Kidney (tissue), 14 donors: ENCODE results near the gene TCEANC2. TPM values are rescaled to one million over a fixed set of nuclear protein-coding genes. Genes with fewer than 3 reads are reported as not detected.

Experiments used
- DNase-seq, 5 donors: peaks; one replicate each; pipeline ENCODE4 v3.0.0-alpha.2; 2013 to 2020
- FAIRE-seq: peaks from 2 replicates; lab custom pipeline; 2012; peaks lifted over from hg19 to GRCh38; lab: Jason Lieb, UNC
- H3K27ac ChIP-seq, 2 donors: one replicate each; pipeline ENCODE4 v1.7.0; 2013; ENCODE audit warnings: low read depth in 2 of 2, low read length in 2 of 2, inconsistent platforms in 1 of 2
- H3K27me3 ChIP-seq: one replicate; pipeline ENCODE4 v1.7.1; 2013; ENCODE audit warnings: low read length, inconsistent platforms; ENCODE audit not compliant: control insufficient read depth, insufficient read depth
- H3K36me3 ChIP-seq, 3 donors: one replicate each; pipeline versions ENCODE4 v1.7.0 to v1.7.1; 2013; ENCODE audit warnings: low read length in 3 of 3, control low read depth in 1 of 3, inconsistent platforms in 1 of 3; ENCODE audit not compliant: insufficient read depth in 3 of 3, control insufficient read depth in 2 of 3
- H3K4me1 ChIP-seq, 3 donors: one replicate each; pipeline versions ENCODE4 v1.7.0 to v1.7.1; 2013; ENCODE audit warnings: low read length in 3 of 3, inconsistent platforms in 1 of 3, low read depth in 1 of 3; ENCODE audit not compliant: control insufficient read depth in 2 of 3, insufficient read depth in 2 of 3
- H3K4me3 ChIP-seq, 3 donors: one replicate each; pipeline versions ENCODE4 v1.7.0 to v1.8.1; 2013; ENCODE audit warnings: low read length in 3 of 3, control low read depth in 1 of 3, inconsistent platforms in 1 of 3
- H3K9ac ChIP-seq, 3 donors: one replicate each; pipeline versions ENCODE4 v1.7.0 to v1.7.1; 2013; ENCODE audit warnings: low read length in 3 of 3, control low read depth in 1 of 3, inconsistent platforms in 1 of 3
- H3K9me3 ChIP-seq, 3 donors: one replicate each; pipeline versions ENCODE4 v1.7.0 to v1.7.1; 2013; ENCODE audit warnings: low read length in 3 of 3, control low read depth in 1 of 3, inconsistent platforms in 1 of 3; ENCODE audit not compliant: control insufficient read depth in 2 of 3, insufficient read depth in 1 of 3
- intact Hi-C: fragments of 100-400 bp; cut with DNase I; formaldehyde crosslinking; loops from one replicate; pipeline ENCODE4 v1.11.1; 2022
- polyA plus RNA-seq: library from polyadenylated mRNA; stranded (reverse); fragments of 350-450 nt; fragmentation: Illumina TruSeq; extraction: RNeasy Lipid Tissue Mini Kit (QIAGEN cat#74804); gene quantifications from one replicate; pipeline ENCODE4 v1.2.3, GENCODE V29; 2014; ENCODE audit warnings: low read depth, low replicate concordance; ENCODE audit not compliant: insufficient read depth
- total RNA-seq: library from RNA; stranded (reverse); fragmentation: NEBNext Ultra II Directional; extraction: Animal tissue kit (Norgen Biotek cat#: 25700); gene quantifications from one replicate; pipeline ENCODE4 v1.2.1, GENCODE V29; 2021
- TF ChIP-seq, protein P1 (sequence below): IDR thresholded peaks from 3 replicates; pipeline ENCODE4 v1.5.1; 2012; ENCODE audit warnings: mild to moderate bottlenecking, moderate library complexity, borderline replicate concordance; ENCODE audit not compliant: insufficient read depth; ENCODE audit errors: extremely low read depth
- donor health status: control.
- donor health status: control.
- donor health status: control.
- donor health status: control.
- donor health status: control.
- donor health status: DM: yes; HTN: yes; CAD: no.
- donor health status: Normal renal cell carcinoma (clear cell type).

TCEANC2 gene
- total and polyA plus RNA-seq, 2 donors from 2014 or later: 3.1 to 5.1 TPM

DNA sequence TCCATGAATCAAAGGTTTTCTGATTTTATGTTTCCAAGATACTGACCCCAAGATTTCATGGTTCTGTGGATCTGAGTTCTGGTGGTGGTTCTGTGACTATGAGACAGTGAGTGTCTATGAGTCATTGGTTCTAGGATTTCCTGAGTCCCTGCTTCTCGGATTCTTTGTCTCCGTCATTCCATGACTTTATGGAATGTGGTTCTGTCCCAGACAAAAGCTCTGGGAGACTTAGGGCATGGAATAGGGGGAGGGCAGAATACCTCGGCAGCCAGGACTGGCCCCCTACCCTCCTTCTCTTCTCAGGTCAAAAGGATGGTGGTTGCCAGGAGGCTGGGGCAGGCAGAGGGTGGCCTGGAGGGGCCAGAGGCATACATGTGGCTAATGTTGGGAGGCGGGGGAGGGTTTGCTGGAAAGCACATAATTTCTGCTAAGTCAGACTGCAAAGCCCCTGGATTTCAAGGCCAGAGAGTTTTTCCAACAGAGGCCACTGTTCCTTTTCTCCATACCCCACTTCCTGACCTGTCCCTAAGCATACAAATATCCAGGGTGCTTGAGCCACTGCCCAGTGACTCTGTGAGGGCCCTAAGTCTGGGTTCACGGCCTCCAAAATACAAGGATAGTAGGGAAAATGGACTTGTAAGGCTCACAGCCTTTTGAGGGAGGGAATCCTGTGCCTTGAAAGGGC, 82.2 kb downstream of the TCEANC2 start:
- Histone ChIP-seq H3K36me3 (no peaks in the 10 kb centered on the region), H3K9me3 (no peaks in the 10 kb centered on the region), H3K4me3 (no peak overlapping the region), H3K4me1 (peaks cover 0 to 5% (median 0%) of the 10 kb centered on the region in 3 donors), H3K27me3 (no peaks in the 10 kb centered on the region), H3K9ac (no peak overlapping the region), H3K27ac (no peak overlapping the region)
- FAIRE-seq: no peak
- DNase-seq: peak in 2 of 5 donors; percentile 50 to 62
- TF ChIP-seq, protein P1, sequence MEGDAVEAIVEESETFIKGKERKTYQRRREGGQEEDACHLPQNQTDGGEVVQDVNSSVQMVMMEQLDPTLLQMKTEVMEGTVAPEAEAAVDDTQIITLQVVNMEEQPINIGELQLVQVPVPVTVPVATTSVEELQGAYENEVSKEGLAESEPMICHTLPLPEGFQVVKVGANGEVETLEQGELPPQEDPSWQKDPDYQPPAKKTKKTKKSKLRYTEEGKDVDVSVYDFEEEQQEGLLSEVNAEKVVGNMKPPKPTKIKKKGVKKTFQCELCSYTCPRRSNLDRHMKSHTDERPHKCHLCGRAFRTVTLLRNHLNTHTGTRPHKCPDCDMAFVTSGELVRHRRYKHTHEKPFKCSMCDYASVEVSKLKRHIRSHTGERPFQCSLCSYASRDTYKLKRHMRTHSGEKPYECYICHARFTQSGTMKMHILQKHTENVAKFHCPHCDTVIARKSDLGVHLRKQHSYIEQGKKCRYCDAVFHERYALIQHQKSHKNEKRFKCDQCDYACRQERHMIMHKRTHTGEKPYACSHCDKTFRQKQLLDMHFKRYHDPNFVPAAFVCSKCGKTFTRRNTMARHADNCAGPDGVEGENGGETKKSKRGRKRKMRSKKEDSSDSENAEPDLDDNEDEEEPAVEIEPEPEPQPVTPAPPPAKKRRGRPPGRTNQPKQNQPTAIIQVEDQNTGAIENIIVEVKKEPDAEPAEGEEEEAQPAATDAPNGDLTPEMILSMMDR: no peak
- intact Hi-C loops: no loop called here

- no peak overlapping the region for H3K9ac ChIP-seq
- H3K36me3 ChIP-seq: no peaks in the 10 kb centered on the region
- no peak overlapping the region for H3K27ac ChIP-seq
- DNase-seq (no peak), FAIRE-seq (no peak)
- intact Hi-C loops: no loop called here
- TF ChIP-seq, protein P1: no peak
- H3K9me3 ChIP-seq: no peaks in the 10 kb centered on the region
- no peaks in the 10 kb centered on the region for H3K27me3 ChIP-seq
- H3K4me1 ChIP-seq: peaks cover 0 to 5% (median 0%) of the 10 kb centered on the region in 3 donors
- no peak overlapping the region for H3K4me3 ChIP-seq
Measured at GRCh38 chr1:54136269-54136896, 83.0 kb downstream of the TCEANC2 start.

DNA sequence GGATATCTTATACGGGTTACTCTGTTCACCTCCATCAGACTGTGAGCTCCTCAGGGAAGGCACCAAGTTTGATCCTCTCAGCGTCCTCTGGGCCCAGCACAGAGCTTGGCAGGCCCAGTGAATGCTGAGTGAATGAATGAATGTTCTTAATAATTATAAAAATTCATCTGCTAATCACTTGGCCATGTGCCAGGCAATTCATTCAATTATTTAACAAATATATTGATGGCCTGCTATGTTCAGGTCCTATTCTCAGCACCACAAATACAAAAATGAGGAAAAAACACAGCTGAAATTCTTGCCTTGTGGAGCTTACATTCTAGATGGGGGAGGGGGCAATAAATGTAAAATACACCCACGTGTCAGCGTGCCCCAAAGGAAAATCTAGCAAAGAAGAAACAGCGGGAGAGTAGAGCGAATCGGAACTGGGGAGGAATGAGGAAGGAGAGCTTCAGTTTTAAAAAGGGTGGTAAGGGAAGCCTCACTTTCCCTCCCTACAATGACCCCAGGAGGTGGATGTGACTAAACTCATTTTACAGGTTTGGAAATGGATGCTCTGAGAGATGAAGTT, 83.6 kb downstream of the TCEANC2 start:
- H3K9me3 ChIP-seq: no peaks in the 10 kb centered on the region
- peaks cover 0 to 5% (median 0%) of the 10 kb centered on the region in 3 donors for H3K4me1 ChIP-seq
- no peaks in the 10 kb centered on the region for H3K36me3 ChIP-seq
- H3K4me3 ChIP-seq: no peak overlapping the region
- TF ChIP-seq, protein P1: no peak
- intact Hi-C loops: no loop called here
- H3K27me3 ChIP-seq: no peaks in the 10 kb centered on the region
- no peak overlapping the region for H3K27ac ChIP-seq
- DNase-seq (no peak), FAIRE-seq (no peak)
- no peak overlapping the region for H3K9ac ChIP-seq
